Thoracic aorta (tissue), 2 donors: ENCODE data around the gene AUTS2. TPM values are rescaled to one million over a fixed set of nuclear protein-coding genes. Genes with fewer than 3 reads are reported as not detected.

Experiments
- ATAC-seq: fragments of 150-250 bp; one replicate; pipeline ENCODE4 v1.8.0; 2017; ENCODE audit warnings: low read depth; ENCODE audit not compliant: insufficient number of reproducible peaks, low FRiP score
- DNase-seq: peaks from one replicate; pipeline ENCODE4 v3.0.0-alpha.2; 2020; ENCODE audit warnings: low spot score
- H3K27ac ChIP-seq, 2 donors: fragments of 200-600 bp; sonication (generic); 1 replicate in 1 of 2; 2 replicates in 1 of 2; pipeline ENCODE4 v1.5.1; 2016; ENCODE audit warnings: mild to moderate bottlenecking in 2 of 2, moderate library complexity in 2 of 2
- H3K27me3 ChIP-seq: fragments of 200-600 bp; sonication (generic); replicated peaks from 2 replicates; pipeline ENCODE4 v1.6.0; 2016; ENCODE audit warnings: mild to moderate bottlenecking; ENCODE audit not compliant: insufficient read depth
- H3K36me3 ChIP-seq: fragments of 200-600 bp; sonication (generic); one replicate; pipeline ENCODE4 v1.5.1; 2016
- H3K4me1 ChIP-seq, 2 donors: fragments of 200-600 bp; sonication (generic); 1 replicate in 1 of 2; 2 replicates in 1 of 2; pipeline versions ENCODE4 v1.5.1 to v1.6.0; 2016; ENCODE audit warnings: low read depth in 2 of 2, mild to moderate bottlenecking in 1 of 2; ENCODE audit not compliant: control insufficient read depth in 1 of 2
- H3K4me3 ChIP-seq: fragments of 200-600 bp; sonication (generic); 2 replicates; pipeline ENCODE4 v1.5.1; 2016; ENCODE audit warnings: mild to moderate bottlenecking
- H3K9me3 ChIP-seq: fragments of 200-600 bp; sonication (generic); 2 replicates; pipeline ENCODE4 v1.5.1; 2016
- CTCF ChIP-seq: fragments of 200-600 bp; sonication (generic); IDR thresholded peaks from one replicate; pipeline ENCODE4 v1.5.1; 2019; ENCODE audit warnings: antibody characterized with exemption
- total RNA-seq, 2 donors: library from RNA; depleted of rRNA; stranded (reverse); fragments of >200 nt; gene quantifications; one replicate each; pipeline versions ENCODE4 v1.1.0 to v1.2.3, GENCODE V29; 2016

AUTS2 gene
- total RNA-seq, 2 donors from 2014 or later, result 49.4 to 101 TPM

GRCh38 chr7:69907720-69908119 lies 309.4 kb downstream of the AUTS2 start:
- no peaks in the 10 kb centered on the region for H3K36me3 ChIP-seq
- no peak for TF ChIP-seq CTCF
- H3K27me3 ChIP-seq, result no peaks in the 10 kb centered on the region
- H3K4me1 ChIP-seq, result no peaks in the 10 kb centered on the region
- ATAC-seq (no peak), DNase-seq (no peak)
- H3K4me3 ChIP-seq, result no peak overlapping the region
- H3K9me3 ChIP-seq, result no peaks in the 10 kb centered on the region
- no peak overlapping the region for H3K27ac ChIP-seq

GRCh38 chr7:69908454-69908853 lies 310.2 kb downstream of the AUTS2 start:
- ATAC-seq (no peak), DNase-seq (no peak)
- Histone ChIP-seq H3K9me3 (no peaks in the 10 kb centered on the region), H3K27ac (no peak overlapping the region), H3K4me3 (no peak overlapping the region), H3K4me1 (no peaks in the 10 kb centered on the region), H3K27me3 (no peaks in the 10 kb centered on the region), H3K36me3 (no peaks in the 10 kb centered on the region)
- no peak for TF ChIP-seq CTCF

- Histone ChIP-seq H3K27ac (no peak overlapping the region), H3K4me1 (no peaks in the 10 kb centered on the region), H3K4me3 (no peak overlapping the region), H3K9me3 (no peaks in the 10 kb centered on the region), H3K27me3 (no peaks in the 10 kb centered on the region), H3K36me3 (no peaks in the 10 kb centered on the region)
- ATAC-seq (no peak), DNase-seq (no peak)
- TF ChIP-seq CTCF, result no peak
Observed at GRCh38 chr7:69910150-69910549, 311.9 kb downstream of the AUTS2 start.

GRCh38 chr7:69911337-69911736 lies 313.1 kb downstream of the AUTS2 start:
- no peak for DNase-seq
- Histone ChIP-seq H3K9me3 (no peaks in the 10 kb centered on the region), H3K27ac (no peak overlapping the region), H3K4me3 (no peak overlapping the region), H3K27me3 (no peaks in the 10 kb centered on the region), H3K36me3 (no peaks in the 10 kb centered on the region), H3K4me1 (no peaks in the 10 kb centered on the region)
- no peak for TF ChIP-seq CTCF
- ATAC-seq, result no peak

GRCh38 chr7:69912141-69912540 lies 313.9 kb downstream of the AUTS2 start:
- ATAC-seq, result no peak
- no peak for TF ChIP-seq CTCF
- Histone ChIP-seq H3K27me3 (no peaks in the 10 kb centered on the region), H3K9me3 (no peaks in the 10 kb centered on the region), H3K4me1 (no peaks in the 10 kb centered on the region), H3K4me3 (no peak overlapping the region), H3K27ac (no peak overlapping the region), H3K36me3 (no peaks in the 10 kb centered on the region)
- DNase-seq, result no peak
